Peyer's patch (tissue), 4 donors: Measurements from ENCODE around the gene AMIGO1.

Experiments used
- POLR2A ChIP-seq, 2 donors: fragments of 450-650 bp; IDR thresholded peaks; one replicate each; pipeline ENCODE4 v1.5.1; 2017; ENCODE audit warnings: antibody characterized with exemption in 2 of 2, mild to moderate bottlenecking in 2 of 2, moderate library complexity in 2 of 2
- TF ChIP-seq, protein P1 (sequence below), 6 experiments: fragments of 450-650 bp in 4 of 6; fragments of 200-600 bp in 2 of 6; sonication (generic) in 1 of 6; IDR thresholded peaks; one replicate each; pipeline ENCODE4 v1.5.1; 2017 to 2019; ENCODE audit warnings: antibody characterized with exemption in 6 of 6, mild to moderate bottlenecking in 3 of 6, moderate library complexity in 1 of 6

DNA sequence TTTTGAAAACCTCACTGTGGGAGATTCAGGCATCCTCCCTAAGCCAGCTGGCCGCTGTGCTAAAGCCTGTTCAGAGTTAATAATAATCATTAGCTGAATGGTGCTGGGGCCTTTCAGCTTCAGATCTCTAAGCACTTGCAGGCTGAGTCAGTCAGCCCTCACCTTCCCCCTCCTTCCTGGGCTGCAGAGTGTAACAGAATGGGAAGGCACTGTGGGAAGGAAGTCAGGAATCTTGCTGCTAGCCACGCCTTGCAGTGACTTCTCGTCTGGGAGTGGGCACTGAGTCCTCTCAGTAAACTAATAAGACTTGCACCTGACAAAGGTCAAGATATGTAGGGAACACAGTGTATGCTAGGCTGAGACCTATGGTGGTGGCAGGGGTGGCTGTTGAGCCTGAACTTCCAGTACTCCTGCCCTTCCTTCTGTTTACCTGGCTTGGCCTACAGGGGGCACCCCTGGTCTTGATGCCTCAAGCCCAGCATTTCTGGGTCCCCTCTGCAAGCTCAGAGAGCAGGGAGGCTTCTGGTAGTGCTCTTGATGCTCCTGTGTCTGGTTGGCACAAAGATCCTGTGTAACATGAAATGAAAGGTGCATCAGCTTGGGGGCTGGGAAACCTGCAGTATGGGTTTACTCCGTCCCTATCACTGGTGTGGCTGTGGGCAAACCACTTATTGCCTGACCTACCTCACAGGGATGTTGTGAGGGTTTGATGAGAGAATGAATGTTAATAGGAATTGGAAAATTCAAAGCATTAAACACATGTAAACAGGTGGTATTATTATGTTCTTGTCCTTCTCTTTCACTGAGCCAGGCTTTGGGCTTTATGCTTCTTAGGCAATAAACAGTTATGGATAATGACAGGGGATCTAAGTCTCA is 9.6 kb downstream of the AMIGO1 start:
- TF ChIP-seq POLR2A (IDR thresholded peaks at IDR 0.05) = peak in 1 of 2 donors; percentile 62
- TF ChIP-seq, protein P1, sequence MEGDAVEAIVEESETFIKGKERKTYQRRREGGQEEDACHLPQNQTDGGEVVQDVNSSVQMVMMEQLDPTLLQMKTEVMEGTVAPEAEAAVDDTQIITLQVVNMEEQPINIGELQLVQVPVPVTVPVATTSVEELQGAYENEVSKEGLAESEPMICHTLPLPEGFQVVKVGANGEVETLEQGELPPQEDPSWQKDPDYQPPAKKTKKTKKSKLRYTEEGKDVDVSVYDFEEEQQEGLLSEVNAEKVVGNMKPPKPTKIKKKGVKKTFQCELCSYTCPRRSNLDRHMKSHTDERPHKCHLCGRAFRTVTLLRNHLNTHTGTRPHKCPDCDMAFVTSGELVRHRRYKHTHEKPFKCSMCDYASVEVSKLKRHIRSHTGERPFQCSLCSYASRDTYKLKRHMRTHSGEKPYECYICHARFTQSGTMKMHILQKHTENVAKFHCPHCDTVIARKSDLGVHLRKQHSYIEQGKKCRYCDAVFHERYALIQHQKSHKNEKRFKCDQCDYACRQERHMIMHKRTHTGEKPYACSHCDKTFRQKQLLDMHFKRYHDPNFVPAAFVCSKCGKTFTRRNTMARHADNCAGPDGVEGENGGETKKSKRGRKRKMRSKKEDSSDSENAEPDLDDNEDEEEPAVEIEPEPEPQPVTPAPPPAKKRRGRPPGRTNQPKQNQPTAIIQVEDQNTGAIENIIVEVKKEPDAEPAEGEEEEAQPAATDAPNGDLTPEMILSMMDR (IDR thresholded peaks at IDR 0.05) = peak in 5 of 6 experiments; percentile 33 to 88 (median 74)
